ENCODE results near the gene PKD2L1.

GRCh38 chr10:100353770-100354485 is 23.9 kb upstream of the PKD2L1 start:
- TF ChIP-seq GABPA (IDR thresholded peaks at IDR 0.05; ENCODE audit: borderline replicate concordance, insufficient read depth, low read length) (no peak), ATF2 (IDR thresholded peaks at IDR 0.05; ENCODE audit: low read length) (no peak), CHD2 (IDR thresholded peaks at IDR 0.05; ENCODE audit: low read length) (no peak), BACH1 (IDR thresholded peaks at IDR 0.05; ENCODE audit: low read length) (no peak), EGR1 (IDR thresholded peaks at IDR 0.05; ENCODE audit: borderline replicate concordance, low read depth, low read length) (no peak), TAF1 (IDR thresholded peaks at IDR 0.05; ENCODE audit: low read depth, low read length) (no peak), EZH2 (IDR thresholded peaks at IDR 0.05; ENCODE audit: low read depth, low read length, severe bottlenecking) (no peak), EP300 (IDR thresholded peaks at IDR 0.05; ENCODE audit: borderline replicate concordance in 1 of 2, low read depth in 2 of 2, low read length in 2 of 2) (no peak), RFX5 (IDR thresholded peaks at IDR 0.05; ENCODE audit: borderline replicate concordance, low read depth, low read length) (no peak), HDAC2 (IDR thresholded peaks at IDR 0.05; ENCODE audit: borderline replicate concordance in 1 of 2, low read depth in 2 of 2, low read length in 2 of 2) (no peak), SIN3A (conservative IDR thresholded peaks at IDR 0.05 in 1 of 2, IDR thresholded peaks at IDR 0.05 in 1 of 2; ENCODE audit: low read depth in 1 of 2, low read length in 2 of 2) (no peak), CBX5 (IDR thresholded peaks at IDR 0.05; ENCODE audit: low read depth, low read length) (no peak)
- TF ChIP-seq, protein P1, sequence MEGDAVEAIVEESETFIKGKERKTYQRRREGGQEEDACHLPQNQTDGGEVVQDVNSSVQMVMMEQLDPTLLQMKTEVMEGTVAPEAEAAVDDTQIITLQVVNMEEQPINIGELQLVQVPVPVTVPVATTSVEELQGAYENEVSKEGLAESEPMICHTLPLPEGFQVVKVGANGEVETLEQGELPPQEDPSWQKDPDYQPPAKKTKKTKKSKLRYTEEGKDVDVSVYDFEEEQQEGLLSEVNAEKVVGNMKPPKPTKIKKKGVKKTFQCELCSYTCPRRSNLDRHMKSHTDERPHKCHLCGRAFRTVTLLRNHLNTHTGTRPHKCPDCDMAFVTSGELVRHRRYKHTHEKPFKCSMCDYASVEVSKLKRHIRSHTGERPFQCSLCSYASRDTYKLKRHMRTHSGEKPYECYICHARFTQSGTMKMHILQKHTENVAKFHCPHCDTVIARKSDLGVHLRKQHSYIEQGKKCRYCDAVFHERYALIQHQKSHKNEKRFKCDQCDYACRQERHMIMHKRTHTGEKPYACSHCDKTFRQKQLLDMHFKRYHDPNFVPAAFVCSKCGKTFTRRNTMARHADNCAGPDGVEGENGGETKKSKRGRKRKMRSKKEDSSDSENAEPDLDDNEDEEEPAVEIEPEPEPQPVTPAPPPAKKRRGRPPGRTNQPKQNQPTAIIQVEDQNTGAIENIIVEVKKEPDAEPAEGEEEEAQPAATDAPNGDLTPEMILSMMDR (IDR thresholded peaks at IDR 0.05; ENCODE audit: control extremely low read depth in 1 of 3, insufficient read depth in 1 of 3, low read depth in 1 of 3, low read length in 3 of 3): no peak
- TF ChIP-seq, protein P2, sequence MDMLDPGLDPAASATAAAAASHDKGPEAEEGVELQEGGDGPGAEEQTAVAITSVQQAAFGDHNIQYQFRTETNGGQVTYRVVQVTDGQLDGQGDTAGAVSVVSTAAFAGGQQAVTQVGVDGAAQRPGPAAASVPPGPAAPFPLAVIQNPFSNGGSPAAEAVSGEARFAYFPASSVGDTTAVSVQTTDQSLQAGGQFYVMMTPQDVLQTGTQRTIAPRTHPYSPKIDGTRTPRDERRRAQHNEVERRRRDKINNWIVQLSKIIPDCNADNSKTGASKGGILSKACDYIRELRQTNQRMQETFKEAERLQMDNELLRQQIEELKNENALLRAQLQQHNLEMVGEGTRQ (IDR thresholded peaks at IDR 0.05; ENCODE audit: low read length): no peak

Data from H1 (cell line).